K562 (cell line): Measurements from ENCODE around the gene TMC4. TPM values are rescaled to one million over a fixed set of nuclear protein-coding genes. Genes with fewer than 3 reads are reported as not detected.

Experiments
- BHLHE40 ChIP-seq: IDR thresholded peaks from 2 replicates; pipeline ENCODE4 v1.6.1; 2011; ENCODE audit warnings: low read length, improper control_type of control experiment
- CREB1 ChIP-seq, 2 experiments: sonication (generic) in 1 of 2; formaldehyde crosslinking in 1 of 2; IDR thresholded peaks; 2 replicates each; pipeline versions ENCODE4 v1.6.1 to v1.8.0; 2012 to 2022; ENCODE audit warnings: inconsistent platforms in 1 of 2, mild to moderate bottlenecking in 1 of 2, missing genetic modification reagents in 1 of 2, moderate library complexity in 1 of 2
- CXXC5 ChIP-seq: fragments of 250-450 bp; sonication (Bioruptor Pico); IDR thresholded peaks from 2 replicates; pipeline ENCODE4 v1.8.0; 2022; ENCODE audit warnings: inconsistent platforms, mild to moderate bottlenecking, moderate library complexity
- DACH1 ChIP-seq: fragments of 450-650 bp; IDR thresholded peaks from 2 replicates; pipeline ENCODE4 v1.6.1; 2018; ENCODE audit not compliant: partially characterized antibody
- ERF ChIP-seq: fragments of 450-650 bp; formaldehyde crosslinking; IDR thresholded peaks from 2 replicates; pipeline ENCODE4 v1.4.0; 2020; ENCODE audit warnings: mild to moderate bottlenecking, mixed read lengths
- HDAC8 ChIP-seq: fragments of 450-650 bp; IDR thresholded peaks from 2 replicates; pipeline ENCODE4 v1.6.1; 2016; ENCODE audit warnings: mild to moderate bottlenecking, missing genetic modification characterization, moderate library complexity, missing compliant biosample characterization
- LCOR ChIP-seq: sonication (generic); formaldehyde crosslinking; IDR thresholded peaks from 2 replicates; pipeline ENCODE4 v1.8.0; 2022; ENCODE audit warnings: mild to moderate bottlenecking, missing genetic modification reagents
- MED1 ChIP-seq: sonication (generic); formaldehyde crosslinking; IDR thresholded peaks from 2 replicates; pipeline ENCODE4 v1.8.1; 2023; ENCODE audit warnings: missing genetic modification reagents, borderline replicate concordance
- NR2C2 ChIP-seq, 2 experiments: fragments of 200-800 bp in 1 of 2; sonication (Bioruptor generic) in 1 of 2; sonication (generic) in 1 of 2; formaldehyde crosslinking in 1 of 2; IDR thresholded peaks; 2 replicates each; pipeline versions ENCODE4 v1.6.1 to v1.8.0; 2016 to 2022; ENCODE audit warnings: mild to moderate bottlenecking in 1 of 2, missing compliant biosample characterization in 1 of 2, missing genetic modification characterization in 1 of 2, missing genetic modification reagents in 1 of 2
- RB1 ChIP-seq: fragments of 450-650 bp; IDR thresholded peaks from 2 replicates; pipeline ENCODE4 v1.6.1; 2017; ENCODE audit warnings: low read depth, mild to moderate bottlenecking
- RBM22 ChIP-seq: fragments of 200-400 bp; formaldehyde crosslinking; IDR thresholded peaks from 2 replicates; pipeline ENCODE4 v1.6.1; 2018; ENCODE audit warnings: low read length, low read depth; ENCODE audit not compliant: poor library complexity, severe bottlenecking
- THRAP3 ChIP-seq: fragments of 450-650 bp; IDR thresholded peaks from 2 replicates; pipeline ENCODE4 v1.6.1; 2016; ENCODE audit warnings: mild to moderate bottlenecking, inconsistent platforms, borderline replicate concordance
- ZBED1 ChIP-seq: IDR thresholded peaks from 2 replicates; pipeline ENCODE4 v1.6.1; 2014
- polyA plus RNA-seq, 8 experiments: library from polyadenylated mRNA; depleted of rRNA in 4 of 8; stranded (reverse) in 5 of 8; unstranded in 3 of 8; fragments of >200 nt; fragmentation: Nextera tagmentation in 2 of 8; fragmentation: Illumina TruSeq in 1 of 8; extraction: Ambion mirVana in 2 of 8; extraction: Trizol in 1 of 8; gene quantifications; 2 replicates each; pipeline versions ENCODE4 v1.2.1 to v1.2.3, GENCODE V29; 2011 to 2014; ENCODE audit warnings: inconsistent platforms in 1 of 8, missing spikeins in 1 of 8
- total RNA-seq, 7 experiments: library from RNA; depleted of rRNA in 6 of 7; stranded (reverse); fragments of >200 nt in 6 of 7; fragmentation: Illumina TruSeq in 2 of 7; extraction: Trizol in 2 of 7; gene quantifications; 2 replicates each; pipeline versions ENCODE4 v1.2.1 to v1.2.3, GENCODE V29; 2011 to 2021; ENCODE audit warnings: low replicate concordance in 1 of 7
- TF ChIP-seq, protein P1 (sequence below): fragments of 450-650 bp; IDR thresholded peaks from 2 replicates; pipeline ENCODE4 v1.6.1; 2016; ENCODE audit warnings: mild to moderate bottlenecking, moderate library complexity
- TF ChIP-seq, protein P2 (sequence below): fragments of 450-650 bp; IDR thresholded peaks from 2 replicates; pipeline ENCODE4 v1.6.1; 2016; ENCODE audit warnings: low read depth, mild to moderate bottlenecking, moderate library complexity

Gene TMC4
- total and polyA plus RNA-seq, 9 of the 15 experiments (the other 6 are each of a cell fraction or from before 2014, with no cell fraction given), result 0.12 to 0.79 (median 0.36) TPM; not detected in 2

DNA sequence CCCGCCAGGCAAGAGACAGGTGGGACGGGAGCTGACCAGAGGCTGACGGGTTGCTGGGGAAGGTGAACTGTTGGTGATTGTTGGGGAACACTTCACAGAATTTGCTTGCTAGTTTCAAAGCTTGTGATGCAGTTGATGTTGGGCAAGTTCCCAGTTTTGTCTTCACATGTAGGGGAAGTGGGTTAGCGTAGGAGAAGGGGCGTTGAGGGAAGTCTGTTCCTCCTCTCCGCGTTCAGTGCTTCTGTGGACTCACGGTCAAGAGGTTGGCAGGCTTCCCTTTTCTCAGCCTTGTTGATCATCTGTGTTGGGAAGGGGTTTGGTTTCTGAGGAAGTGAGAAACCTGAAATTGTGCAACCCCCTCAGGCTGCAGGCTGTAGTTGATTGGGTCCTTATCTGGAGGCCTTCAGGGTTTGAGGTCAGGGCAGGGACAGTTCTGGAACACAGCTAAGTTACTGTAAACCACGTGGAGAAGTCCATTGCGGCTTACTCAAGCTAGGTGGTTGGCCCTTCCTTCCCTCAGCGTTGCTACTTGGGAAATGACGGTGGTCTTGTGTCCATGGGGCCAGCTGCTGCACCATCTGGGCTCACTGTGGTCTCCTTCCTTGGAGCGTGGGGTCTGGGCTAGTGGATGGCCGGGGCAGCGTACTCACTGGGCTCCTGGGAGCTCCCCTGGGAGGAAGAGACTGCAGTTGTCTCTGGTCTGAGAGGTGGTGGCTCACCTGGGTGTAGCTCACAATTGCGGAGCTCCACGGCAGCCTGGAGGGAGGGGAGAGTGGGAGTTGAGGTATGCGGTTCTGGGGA lies 35.2 kb upstream of the TMC4 start (continued):
- TF ChIP-seq CREB1 (IDR thresholded peaks at IDR 0.05), result no peak; the same call in 1 of the 2 replicates
- TF ChIP-seq CREB1 (CRISPR knock-in tag; IDR thresholded peaks at IDR 0.05), result 0 out of 2 replicates have a peak, but pooled peaks have one; percentile 51
- TF ChIP-seq LCOR, result peak; percentile 60; the same call in 1 of the 2 replicates
- TF ChIP-seq ERF (CRISPR knock-in tag), result peak; percentile 88
- TF ChIP-seq RBM22, result no peak
- TF ChIP-seq ZBED1, result no peak; the same call in 1 of the 2 replicates
- TF ChIP-seq, protein P1, sequence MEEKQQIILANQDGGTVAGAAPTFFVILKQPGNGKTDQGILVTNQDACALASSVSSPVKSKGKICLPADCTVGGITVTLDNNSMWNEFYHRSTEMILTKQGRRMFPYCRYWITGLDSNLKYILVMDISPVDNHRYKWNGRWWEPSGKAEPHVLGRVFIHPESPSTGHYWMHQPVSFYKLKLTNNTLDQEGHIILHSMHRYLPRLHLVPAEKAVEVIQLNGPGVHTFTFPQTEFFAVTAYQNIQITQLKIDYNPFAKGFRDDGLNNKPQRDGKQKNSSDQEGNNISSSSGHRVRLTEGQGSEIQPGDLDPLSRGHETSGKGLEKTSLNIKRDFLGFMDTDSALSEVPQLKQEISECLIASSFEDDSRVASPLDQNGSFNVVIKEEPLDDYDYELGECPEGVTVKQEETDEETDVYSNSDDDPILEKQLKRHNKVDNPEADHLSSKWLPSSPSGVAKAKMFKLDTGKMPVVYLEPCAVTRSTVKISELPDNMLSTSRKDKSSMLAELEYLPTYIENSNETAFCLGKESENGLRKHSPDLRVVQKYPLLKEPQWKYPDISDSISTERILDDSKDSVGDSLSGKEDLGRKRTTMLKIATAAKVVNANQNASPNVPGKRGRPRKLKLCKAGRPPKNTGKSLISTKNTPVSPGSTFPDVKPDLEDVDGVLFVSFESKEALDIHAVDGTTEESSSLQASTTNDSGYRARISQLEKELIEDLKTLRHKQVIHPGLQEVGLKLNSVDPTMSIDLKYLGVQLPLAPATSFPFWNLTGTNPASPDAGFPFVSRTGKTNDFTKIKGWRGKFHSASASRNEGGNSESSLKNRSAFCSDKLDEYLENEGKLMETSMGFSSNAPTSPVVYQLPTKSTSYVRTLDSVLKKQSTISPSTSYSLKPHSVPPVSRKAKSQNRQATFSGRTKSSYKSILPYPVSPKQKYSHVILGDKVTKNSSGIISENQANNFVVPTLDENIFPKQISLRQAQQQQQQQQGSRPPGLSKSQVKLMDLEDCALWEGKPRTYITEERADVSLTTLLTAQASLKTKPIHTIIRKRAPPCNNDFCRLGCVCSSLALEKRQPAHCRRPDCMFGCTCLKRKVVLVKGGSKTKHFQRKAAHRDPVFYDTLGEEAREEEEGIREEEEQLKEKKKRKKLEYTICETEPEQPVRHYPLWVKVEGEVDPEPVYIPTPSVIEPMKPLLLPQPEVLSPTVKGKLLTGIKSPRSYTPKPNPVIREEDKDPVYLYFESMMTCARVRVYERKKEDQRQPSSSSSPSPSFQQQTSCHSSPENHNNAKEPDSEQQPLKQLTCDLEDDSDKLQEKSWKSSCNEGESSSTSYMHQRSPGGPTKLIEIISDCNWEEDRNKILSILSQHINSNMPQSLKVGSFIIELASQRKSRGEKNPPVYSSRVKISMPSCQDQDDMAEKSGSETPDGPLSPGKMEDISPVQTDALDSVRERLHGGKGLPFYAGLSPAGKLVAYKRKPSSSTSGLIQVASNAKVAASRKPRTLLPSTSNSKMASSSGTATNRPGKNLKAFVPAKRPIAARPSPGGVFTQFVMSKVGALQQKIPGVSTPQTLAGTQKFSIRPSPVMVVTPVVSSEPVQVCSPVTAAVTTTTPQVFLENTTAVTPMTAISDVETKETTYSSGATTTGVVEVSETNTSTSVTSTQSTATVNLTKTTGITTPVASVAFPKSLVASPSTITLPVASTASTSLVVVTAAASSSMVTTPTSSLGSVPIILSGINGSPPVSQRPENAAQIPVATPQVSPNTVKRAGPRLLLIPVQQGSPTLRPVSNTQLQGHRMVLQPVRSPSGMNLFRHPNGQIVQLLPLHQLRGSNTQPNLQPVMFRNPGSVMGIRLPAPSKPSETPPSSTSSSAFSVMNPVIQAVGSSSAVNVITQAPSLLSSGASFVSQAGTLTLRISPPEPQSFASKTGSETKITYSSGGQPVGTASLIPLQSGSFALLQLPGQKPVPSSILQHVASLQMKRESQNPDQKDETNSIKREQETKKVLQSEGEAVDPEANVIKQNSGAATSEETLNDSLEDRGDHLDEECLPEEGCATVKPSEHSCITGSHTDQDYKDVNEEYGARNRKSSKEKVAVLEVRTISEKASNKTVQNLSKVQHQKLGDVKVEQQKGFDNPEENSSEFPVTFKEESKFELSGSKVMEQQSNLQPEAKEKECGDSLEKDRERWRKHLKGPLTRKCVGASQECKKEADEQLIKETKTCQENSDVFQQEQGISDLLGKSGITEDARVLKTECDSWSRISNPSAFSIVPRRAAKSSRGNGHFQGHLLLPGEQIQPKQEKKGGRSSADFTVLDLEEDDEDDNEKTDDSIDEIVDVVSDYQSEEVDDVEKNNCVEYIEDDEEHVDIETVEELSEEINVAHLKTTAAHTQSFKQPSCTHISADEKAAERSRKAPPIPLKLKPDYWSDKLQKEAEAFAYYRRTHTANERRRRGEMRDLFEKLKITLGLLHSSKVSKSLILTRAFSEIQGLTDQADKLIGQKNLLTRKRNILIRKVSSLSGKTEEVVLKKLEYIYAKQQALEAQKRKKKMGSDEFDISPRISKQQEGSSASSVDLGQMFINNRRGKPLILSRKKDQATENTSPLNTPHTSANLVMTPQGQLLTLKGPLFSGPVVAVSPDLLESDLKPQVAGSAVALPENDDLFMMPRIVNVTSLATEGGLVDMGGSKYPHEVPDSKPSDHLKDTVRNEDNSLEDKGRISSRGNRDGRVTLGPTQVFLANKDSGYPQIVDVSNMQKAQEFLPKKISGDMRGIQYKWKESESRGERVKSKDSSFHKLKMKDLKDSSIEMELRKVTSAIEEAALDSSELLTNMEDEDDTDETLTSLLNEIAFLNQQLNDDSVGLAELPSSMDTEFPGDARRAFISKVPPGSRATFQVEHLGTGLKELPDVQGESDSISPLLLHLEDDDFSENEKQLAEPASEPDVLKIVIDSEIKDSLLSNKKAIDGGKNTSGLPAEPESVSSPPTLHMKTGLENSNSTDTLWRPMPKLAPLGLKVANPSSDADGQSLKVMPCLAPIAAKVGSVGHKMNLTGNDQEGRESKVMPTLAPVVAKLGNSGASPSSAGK, result peak; percentile 93
- peak; percentile 71 for TF ChIP-seq NR2C2 (CRISPR knock-in tag; IDR thresholded peaks at IDR 0.05)
- peak; percentile 92 for TF ChIP-seq NR2C2 (tag; IDR thresholded peaks at IDR 0.05)
- TF ChIP-seq DACH1, result peak; percentile 81
- peak; percentile 67; the same call in 1 of the 2 replicates for TF ChIP-seq MED1 (CRISPR knock-in tag)
- peak; percentile 67; the same call in 1 of the 2 replicates for TF ChIP-seq THRAP3
- TF ChIP-seq, protein P2, sequence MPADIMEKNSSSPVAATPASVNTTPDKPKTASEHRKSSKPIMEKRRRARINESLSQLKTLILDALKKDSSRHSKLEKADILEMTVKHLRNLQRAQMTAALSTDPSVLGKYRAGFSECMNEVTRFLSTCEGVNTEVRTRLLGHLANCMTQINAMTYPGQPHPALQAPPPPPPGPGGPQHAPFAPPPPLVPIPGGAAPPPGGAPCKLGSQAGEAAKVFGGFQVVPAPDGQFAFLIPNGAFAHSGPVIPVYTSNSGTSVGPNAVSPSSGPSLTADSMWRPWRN, result peak; percentile 96
- TF ChIP-seq CXXC5, result peak; percentile 73; the same call in 1 of the 2 replicates
- TF ChIP-seq HDAC8 (tag), result no peak
- peak; percentile 82 for TF ChIP-seq BHLHE40
- 0 out of 2 replicates have a peak, but pooled peaks have one; percentile 5 for TF ChIP-seq RB1
